Measurements from ENCODE around the gene UBE3B.

The UBE3B gene

DNA sequence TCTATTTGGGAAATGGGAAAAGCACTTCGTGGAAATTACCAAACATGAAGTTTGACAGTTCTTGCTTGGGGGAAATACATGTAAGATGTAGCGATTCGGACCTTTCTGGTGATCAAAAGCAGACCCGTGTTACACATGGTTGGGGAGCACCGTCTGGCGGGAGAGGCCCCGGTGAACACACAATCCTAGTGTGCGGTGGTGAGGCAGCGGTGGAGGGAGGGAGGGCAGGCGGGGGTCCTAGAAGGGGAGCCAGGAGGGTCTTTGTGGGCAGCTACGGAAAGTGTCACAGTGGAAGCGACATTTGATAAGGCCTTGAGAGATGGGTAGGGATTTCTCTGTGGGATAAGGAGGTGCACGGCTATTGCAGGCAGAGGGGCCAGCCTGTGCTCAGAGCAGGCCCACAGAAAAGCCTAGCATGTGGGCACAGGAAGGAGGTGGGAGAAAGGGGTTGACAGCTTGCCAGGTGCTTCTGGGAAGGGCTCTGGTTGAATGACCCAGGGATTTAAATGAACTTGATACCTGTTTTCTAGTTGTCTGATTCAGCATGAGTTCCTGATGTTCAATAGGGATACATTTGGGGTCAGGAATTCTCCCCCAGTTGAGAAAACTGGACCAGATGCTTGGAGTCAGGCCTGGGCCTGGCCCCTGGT is 103.4 kb downstream of the UBE3B start:
- DNase-seq: no peak

DNA sequence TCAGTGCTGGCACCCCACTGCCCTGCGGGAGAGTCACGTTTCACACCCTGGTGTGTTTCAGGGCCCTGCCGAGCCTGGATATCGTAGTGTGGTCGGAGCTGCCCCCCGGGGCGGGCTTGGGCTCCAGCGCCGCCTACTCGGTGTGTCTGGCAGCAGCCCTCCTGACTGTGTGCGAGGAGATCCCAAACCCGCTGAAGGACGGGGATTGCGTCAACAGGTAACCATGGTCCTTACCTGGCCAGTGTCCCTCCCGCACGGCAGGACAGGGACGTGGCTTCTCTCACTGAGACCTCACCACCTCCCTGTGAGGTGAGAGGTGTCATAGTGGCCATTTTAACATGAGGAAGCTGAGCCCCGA is 103.9 kb downstream of the UBE3B start:
- no peak for DNase-seq

DNA sequence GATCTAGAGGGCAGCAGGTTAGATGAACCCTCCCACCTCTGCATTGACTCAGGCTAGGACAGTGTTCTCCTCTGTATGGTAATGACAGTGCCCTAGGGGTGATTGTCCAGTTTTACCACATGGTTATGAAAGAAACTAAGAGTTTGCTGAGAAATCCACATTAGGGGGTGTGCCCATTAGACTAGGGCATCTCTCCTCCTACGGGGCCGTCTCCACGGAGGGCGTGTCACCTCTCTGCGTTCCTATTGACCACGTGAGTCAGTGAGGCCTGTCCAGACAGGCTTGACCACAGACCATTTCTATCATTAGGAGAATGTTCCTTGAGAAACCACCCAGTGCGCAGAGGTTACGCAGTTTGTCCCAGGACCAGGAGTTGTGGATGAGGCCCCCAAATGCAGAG is 104.4 kb downstream of the UBE3B start:
- DNase-seq: no peak

DNA sequence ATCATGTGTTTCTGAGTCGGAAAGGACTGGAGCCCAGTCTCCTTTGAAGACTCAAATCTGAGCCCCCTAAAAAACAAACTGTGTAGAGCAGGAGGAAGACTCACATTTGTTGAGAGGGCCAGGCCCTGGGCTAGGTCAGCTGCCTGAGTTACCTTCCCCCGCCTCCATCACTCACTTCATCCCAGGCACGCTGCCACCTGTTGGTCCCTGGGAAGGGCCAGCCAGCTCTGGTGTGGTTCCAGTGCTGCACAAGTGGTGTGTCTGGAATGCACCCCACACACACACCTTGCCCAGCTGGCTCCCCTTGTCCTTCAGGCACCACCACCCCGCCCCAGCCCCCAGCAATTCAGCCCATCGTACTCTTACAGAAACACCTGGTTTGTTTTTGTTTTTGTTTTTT is 105.2 kb downstream of the UBE3B start:
- no peak for DNase-seq

DNA sequence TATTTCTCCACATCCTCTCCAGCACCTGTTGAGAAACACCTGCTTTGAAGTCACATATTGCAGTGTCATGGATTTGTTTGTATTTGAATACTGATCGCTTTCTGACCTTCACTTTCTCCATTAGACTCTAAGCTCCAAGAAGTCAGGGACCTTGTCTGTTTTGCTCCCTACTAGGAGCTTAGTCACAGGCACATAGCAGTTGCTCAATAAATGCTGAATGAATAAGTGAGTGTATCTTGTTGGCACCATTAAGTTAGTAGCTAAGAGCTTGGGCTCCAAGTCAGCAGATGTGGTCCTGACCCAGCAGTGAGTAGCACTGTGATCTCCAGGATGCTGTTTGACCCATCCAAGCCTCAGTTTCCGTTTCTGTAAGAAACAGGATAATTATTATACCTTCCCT is 106.3 kb downstream of the UBE3B start:
- DNase-seq: no peak
